ENCODE measurements around the gene PSORS1C1. TPM values are rescaled to one million over a fixed set of nuclear protein-coding genes. Genes with fewer than 3 reads are reported as not detected.
A peak's percentile ranks its signal among the peaks of the same experiment; 100 is the strongest.

Gene PSORS1C1
- total RNA-seq, 1 donor from 2014 or later = not detected

DNA sequence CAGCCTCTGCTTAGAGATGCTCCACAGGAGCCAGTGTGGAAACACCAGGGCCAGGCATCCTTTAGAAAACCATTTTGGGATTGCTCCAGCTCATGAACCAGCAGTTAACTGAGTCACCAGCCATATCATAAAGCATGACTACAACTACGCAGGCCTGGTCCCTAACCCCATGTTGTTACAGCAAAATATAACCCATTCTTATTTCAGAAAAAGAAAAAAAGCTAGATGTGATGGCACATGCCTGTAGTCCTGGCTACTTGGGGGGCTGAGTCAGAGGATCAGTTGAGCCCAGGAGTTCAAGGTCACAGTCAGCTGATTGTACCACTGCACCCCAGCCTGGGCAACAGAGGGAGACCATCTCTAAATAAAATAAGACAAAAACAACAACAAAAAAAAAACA lies 39.1 kb upstream of the PSORS1C1 start:
- no peak overlapping the region for H3K4me3 Mint-ChIP-seq
- H3K79me2 ChIP-seq (ENCODE audit: low read depth) = no peaks in the 10 kb centered on the region
- peaks cover under 1% of the 10 kb centered on the region for H3K27me3 Mint-ChIP-seq (ENCODE audit: insufficient read depth, low read depth)
- no peak for DNase-seq (ENCODE audit: low spot score)
- no peak overlapping the region for H3K4me2 ChIP-seq
- no peak overlapping the region for H3K4me3 ChIP-seq
- peaks cover 9% of the 10 kb centered on the region for H3K4me1 ChIP-seq
- H4K20me1 ChIP-seq (ENCODE audit: low read depth) = no peaks in the 10 kb centered on the region
- TF ChIP-seq, protein P1, sequence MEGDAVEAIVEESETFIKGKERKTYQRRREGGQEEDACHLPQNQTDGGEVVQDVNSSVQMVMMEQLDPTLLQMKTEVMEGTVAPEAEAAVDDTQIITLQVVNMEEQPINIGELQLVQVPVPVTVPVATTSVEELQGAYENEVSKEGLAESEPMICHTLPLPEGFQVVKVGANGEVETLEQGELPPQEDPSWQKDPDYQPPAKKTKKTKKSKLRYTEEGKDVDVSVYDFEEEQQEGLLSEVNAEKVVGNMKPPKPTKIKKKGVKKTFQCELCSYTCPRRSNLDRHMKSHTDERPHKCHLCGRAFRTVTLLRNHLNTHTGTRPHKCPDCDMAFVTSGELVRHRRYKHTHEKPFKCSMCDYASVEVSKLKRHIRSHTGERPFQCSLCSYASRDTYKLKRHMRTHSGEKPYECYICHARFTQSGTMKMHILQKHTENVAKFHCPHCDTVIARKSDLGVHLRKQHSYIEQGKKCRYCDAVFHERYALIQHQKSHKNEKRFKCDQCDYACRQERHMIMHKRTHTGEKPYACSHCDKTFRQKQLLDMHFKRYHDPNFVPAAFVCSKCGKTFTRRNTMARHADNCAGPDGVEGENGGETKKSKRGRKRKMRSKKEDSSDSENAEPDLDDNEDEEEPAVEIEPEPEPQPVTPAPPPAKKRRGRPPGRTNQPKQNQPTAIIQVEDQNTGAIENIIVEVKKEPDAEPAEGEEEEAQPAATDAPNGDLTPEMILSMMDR (IDR thresholded peaks at IDR 0.05) = no peak
- TF ChIP-seq EZH2 (IDR thresholded peaks at IDR 0.05) (no peak), EZH2phosphoT487 (IDR thresholded peaks at IDR 0.05) (no peak)
- H3K9me3 ChIP-seq (ENCODE audit: low read depth) = no peaks in the 10 kb centered on the region
- H3K27ac ChIP-seq = no peak overlapping the region
- peaks cover 7% of the 10 kb centered on the region for H3F3A ChIP-seq (ENCODE audit: low read depth)
- H3K36me3 ChIP-seq = no peaks in the 10 kb centered on the region
- H3K27me3 ChIP-seq = no peaks in the 10 kb centered on the region
- H2AFZ ChIP-seq (replicated peaks) = no peak overlapping the region
- no peaks in the 10 kb centered on the region for H3K36me3 Mint-ChIP-seq
- no peak overlapping the region for H3K9ac ChIP-seq
- H3K9me3 Mint-ChIP-seq = no peaks in the 10 kb centered on the region
- peaks cover 27% of the 10 kb centered on the region for H3K4me1 Mint-ChIP-seq
- no peak overlapping the region for H3K27ac Mint-ChIP-seq

DNA sequence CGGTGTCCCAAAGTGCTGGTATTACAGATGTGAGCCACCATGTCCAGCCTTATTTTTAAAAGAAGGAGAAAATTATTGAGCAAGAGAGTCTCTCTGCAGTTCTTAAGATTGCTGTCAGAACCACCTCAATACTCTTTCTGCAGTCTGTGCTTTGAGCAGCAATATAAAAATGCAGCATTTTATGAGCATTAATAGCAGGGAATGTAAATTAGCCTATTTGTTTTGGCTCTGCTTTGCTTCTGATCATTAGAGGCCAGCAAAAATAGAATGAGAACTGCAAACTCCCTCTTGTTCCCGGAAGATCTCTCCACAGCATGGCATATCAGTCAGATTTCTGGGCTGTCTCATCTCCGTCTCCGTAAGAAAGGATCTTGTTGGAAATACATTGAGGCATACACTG lies 38.0 kb upstream of the PSORS1C1 start:
- no peak for DNase-seq (ENCODE audit: low spot score)
- Histone ChIP-seq H3K79me2 (ENCODE audit: low read depth) (no peaks in the 10 kb centered on the region), H3K27ac (no peak overlapping the region), H3K9me3 (ENCODE audit: low read depth) (no peaks in the 10 kb centered on the region), H3K4me1 (peaks cover 4% of the 10 kb centered on the region), H3F3A (ENCODE audit: low read depth) (no peaks in the 10 kb centered on the region), H4K20me1 (ENCODE audit: low read depth) (no peaks in the 10 kb centered on the region), H3K27me3 (no peaks in the 10 kb centered on the region), H3K4me3 (no peak overlapping the region), H3K36me3 (no peaks in the 10 kb centered on the region), H3K4me2 (no peak overlapping the region), H3K9ac (no peak overlapping the region), H2AFZ (replicated peaks) (no peak overlapping the region)
- Mint-ChIP-seq H3K27me3 (ENCODE audit: insufficient read depth, low read depth) (peaks cover 3% of the 10 kb centered on the region), H3K4me1 (peaks cover 19% of the 10 kb centered on the region), H3K9me3 (no peaks in the 10 kb centered on the region), H3K27ac (no peak overlapping the region), H3K36me3 (no peaks in the 10 kb centered on the region), H3K4me3 (no peak overlapping the region)
- no peak for TF ChIP-seq EZH2 (IDR thresholded peaks at IDR 0.05)
- TF ChIP-seq, protein P1 (IDR thresholded peaks at IDR 0.05) = no peak
- no peak for TF ChIP-seq EZH2phosphoT487 (IDR thresholded peaks at IDR 0.05)

DNA sequence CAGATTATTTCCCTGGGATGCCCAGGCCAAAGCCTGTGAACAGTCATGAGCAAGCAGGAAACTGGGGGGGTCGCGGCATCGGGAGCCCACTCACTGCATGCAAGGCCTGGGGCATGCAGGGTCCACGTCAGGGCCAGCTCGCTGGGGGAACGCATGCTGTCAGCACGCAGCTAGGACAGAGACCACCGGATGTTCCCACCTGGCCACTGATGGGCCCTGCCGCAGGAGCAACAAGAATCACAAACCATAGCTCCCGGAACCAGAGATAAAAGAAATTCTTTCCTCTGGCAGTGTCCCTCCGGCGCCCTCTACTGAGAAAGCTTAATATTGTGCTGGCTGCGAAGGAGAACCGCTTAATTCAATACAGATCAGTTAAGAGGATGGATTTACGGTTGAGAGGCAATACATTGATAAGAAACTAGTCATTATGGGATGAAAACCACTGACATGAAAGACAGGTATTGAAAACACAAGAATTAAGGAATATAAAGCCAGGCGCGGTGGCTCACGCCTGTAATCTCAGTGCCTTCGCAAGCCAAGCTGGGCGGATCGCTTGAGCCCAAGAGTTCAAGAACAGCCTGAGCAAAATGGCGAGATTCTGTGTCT lies 34.8 kb upstream of the PSORS1C1 start:
- H3K4me3 ChIP-seq = no peak overlapping the region
- peak; percentile 86 for DNase-seq (ENCODE audit: low spot score)
- H3K36me3 ChIP-seq = no peaks in the 10 kb centered on the region
- H4K20me1 ChIP-seq (ENCODE audit: low read depth) = no peaks in the 10 kb centered on the region
- H2AFZ ChIP-seq (replicated peaks) = peak overlapping the region; percentile 57
- H3K27me3 ChIP-seq = no peaks in the 10 kb centered on the region
- peak overlapping the region; percentile 55 for H3K4me3 Mint-ChIP-seq
- no peaks in the 10 kb centered on the region for H3K9me3 Mint-ChIP-seq
- peaks cover 5% of the 10 kb centered on the region for H3F3A ChIP-seq (ENCODE audit: low read depth)
- H3K9me3 ChIP-seq (ENCODE audit: low read depth) = no peaks in the 10 kb centered on the region
- H3K4me1 ChIP-seq = peaks cover 4% of the 10 kb centered on the region
- H3K27me3 Mint-ChIP-seq (ENCODE audit: insufficient read depth, low read depth) = peaks cover 3% of the 10 kb centered on the region
- H3K9ac ChIP-seq = no peak overlapping the region
- H3K4me2 ChIP-seq = peak overlapping the region; percentile 43
- peaks cover 12% of the 10 kb centered on the region for H3K4me1 Mint-ChIP-seq
- no peak overlapping the region for H3K27ac ChIP-seq
- H3K79me2 ChIP-seq (ENCODE audit: low read depth) = no peaks in the 10 kb centered on the region
- no peaks in the 10 kb centered on the region for H3K36me3 Mint-ChIP-seq
- TF ChIP-seq EZH2phosphoT487 (IDR thresholded peaks at IDR 0.05) = no peak
- TF ChIP-seq, protein P1 (IDR thresholded peaks at IDR 0.05) = peak; percentile 90
- no peak for TF ChIP-seq EZH2 (IDR thresholded peaks at IDR 0.05)
- no peak overlapping the region for H3K27ac Mint-ChIP-seq

All from neural progenitor cell (in vitro differentiated cells).